ENCODE data around the gene EFCAB12. TPM values are rescaled to one million over a fixed set of nuclear protein-coding genes. Genes with fewer than 3 reads are reported as not detected.
"Not testable (repeated sequence)": the region's sequence is repeated elsewhere in the genome, so short reads cannot be mapped to it uniquely, and the experiment has no call there.

Gene EFCAB12
- total and polyA plus RNA-seq, 8 donors: 0.47 to 5.7 (median 3.7) TPM

DNA sequence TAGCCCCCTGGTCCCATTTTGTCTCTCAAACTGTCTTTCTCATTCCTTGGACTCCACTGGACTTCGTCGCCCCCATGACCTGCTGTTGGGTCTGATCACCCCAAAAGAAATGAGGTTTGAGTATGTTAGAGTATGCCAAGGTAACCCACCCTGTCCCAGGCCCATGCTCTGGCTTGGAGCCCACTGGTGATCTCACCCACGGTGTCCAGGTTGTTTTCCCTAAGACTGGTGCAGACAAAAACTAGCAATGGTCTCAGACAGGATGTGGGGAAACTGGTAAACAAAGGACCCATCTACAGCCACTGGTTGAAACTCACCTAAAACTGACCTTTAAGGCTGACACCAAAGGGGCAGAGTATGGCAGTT is 38.9 kb downstream of the EFCAB12 start:
- TF ChIP-seq CTCF (IDR thresholded peaks at IDR 0.05): no peak
- Histone ChIP-seq H3K36me3 (peaks cover 0 to 81% of the 10 kb centered on the region in 2 donors), H3K4me1 (peaks cover 8 to 27% of the 10 kb centered on the region in 2 donors), H3K4me3 (no peak overlapping the region), H3K9me3 (no peaks in the 10 kb centered on the region), H3K27me3 (no peaks in the 10 kb centered on the region), H3K27ac (peak overlapping the region; percentile 15 to 65)
- DNase-seq (no peak), ATAC-seq (no peak)
- intact Hi-C loops (cut with DNase I): no loop called here

- H3K4me1 ChIP-seq: peaks cover 8 to 27% of the 10 kb centered on the region in 2 donors
- H3K27ac ChIP-seq: peak overlapping the region; percentile 15 to 65
- H3K27me3 ChIP-seq; DNase-seq; H3K4me3 ChIP-seq; intact Hi-C loops (cut with DNase I); H3K9me3 ChIP-seq: not testable (repeated sequence)
- ATAC-seq: peak; percentile 11
- peaks cover 0 to 79% of the 10 kb centered on the region in 2 donors for H3K36me3 ChIP-seq
Observed at GRCh38 chr3:129388791-129389571, 39.5 kb downstream of the EFCAB12 start.

DNA sequence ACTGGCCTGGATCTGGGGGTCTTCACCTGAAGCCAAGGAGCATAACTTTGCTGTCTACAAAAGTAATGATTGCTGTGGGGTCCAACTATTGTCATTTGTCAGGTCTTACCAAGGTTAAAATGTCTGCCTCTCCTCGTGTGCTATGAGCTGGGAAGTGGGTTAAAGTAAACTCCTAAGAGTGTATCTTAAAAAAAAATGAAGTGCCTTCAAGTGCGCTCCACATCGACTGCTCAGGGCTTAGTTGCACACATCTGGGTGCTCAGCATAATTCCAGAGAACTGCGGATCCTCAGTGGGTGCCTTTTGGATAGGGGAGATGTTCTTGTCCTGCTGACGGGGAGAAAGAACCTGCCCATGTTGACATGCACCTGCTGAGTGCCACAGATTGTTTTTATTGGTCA is 40.9 kb downstream of the EFCAB12 start:
- no peak for TF ChIP-seq CTCF (IDR thresholded peaks at IDR 0.05)

GRCh38 chr3:129386984-129387383 is 41.5 kb downstream of the EFCAB12 start:
- H3K4me1 ChIP-seq: peaks cover 5 to 19% of the 10 kb centered on the region in 2 donors
- intact Hi-C loops (cut with DNase I): no loop called here
- ATAC-seq (no peak), DNase-seq (no peak)
- no peak overlapping the region for H3K27ac ChIP-seq
- no peaks in the 10 kb centered on the region for H3K9me3 ChIP-seq
- no peaks in the 10 kb centered on the region for H3K27me3 ChIP-seq
- no peak overlapping the region for H3K4me3 ChIP-seq
- H3K36me3 ChIP-seq: peaks cover 0 to 62% of the 10 kb centered on the region in 2 donors
- no peak for TF ChIP-seq CTCF (IDR thresholded peaks at IDR 0.05)

More for the DNA sequence above, 40.9 kb downstream of the EFCAB12 start:
- no peaks in the 10 kb centered on the region for H3K9me3 ChIP-seq
- H3K27ac ChIP-seq: peak overlapping the region; percentile 26 to 65
- peak; percentile 63 for ATAC-seq
- H3K4me1 ChIP-seq: peaks cover 8 to 22% of the 10 kb centered on the region in 2 donors
- H3K4me3 ChIP-seq: no peak overlapping the region
- H3K27me3 ChIP-seq: no peaks in the 10 kb centered on the region
- DNase-seq: peak in 1 of 4 donors; percentile 27
- intact Hi-C loops (cut with DNase I): no loop called here
- peaks cover 0 to 64% of the 10 kb centered on the region in 2 donors for H3K36me3 ChIP-seq

DNA sequence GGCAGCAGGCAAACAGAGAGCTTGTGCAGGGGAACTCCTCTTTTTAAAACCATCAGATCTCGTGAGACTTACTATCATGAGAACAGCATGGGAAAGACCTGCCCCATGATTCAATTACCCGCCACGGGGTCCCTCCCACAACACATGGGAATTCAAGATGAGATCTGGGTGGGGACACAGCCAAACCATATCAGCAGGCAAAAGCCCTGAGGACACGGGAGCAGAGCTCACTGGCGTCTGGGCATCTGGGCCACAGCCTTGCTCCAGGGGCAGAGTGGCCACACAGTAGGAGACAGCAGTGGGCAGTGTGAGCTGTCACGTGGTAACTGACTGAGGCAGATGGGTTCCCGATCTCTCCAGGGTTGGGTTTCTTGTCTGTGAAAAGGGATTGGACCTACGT is 42.9 kb downstream of the EFCAB12 start:
- peaks cover 5 to 19% of the 10 kb centered on the region in 2 donors for H3K4me1 ChIP-seq
- ATAC-seq; DNase-seq; H3K27me3 ChIP-seq; intact Hi-C loops (cut with DNase I); H3K9me3 ChIP-seq; H3K4me3 ChIP-seq; H3K27ac ChIP-seq: not testable (repeated sequence)
- peaks cover 0 to 47% of the 10 kb centered on the region in 2 donors for H3K36me3 ChIP-seq

DNA sequence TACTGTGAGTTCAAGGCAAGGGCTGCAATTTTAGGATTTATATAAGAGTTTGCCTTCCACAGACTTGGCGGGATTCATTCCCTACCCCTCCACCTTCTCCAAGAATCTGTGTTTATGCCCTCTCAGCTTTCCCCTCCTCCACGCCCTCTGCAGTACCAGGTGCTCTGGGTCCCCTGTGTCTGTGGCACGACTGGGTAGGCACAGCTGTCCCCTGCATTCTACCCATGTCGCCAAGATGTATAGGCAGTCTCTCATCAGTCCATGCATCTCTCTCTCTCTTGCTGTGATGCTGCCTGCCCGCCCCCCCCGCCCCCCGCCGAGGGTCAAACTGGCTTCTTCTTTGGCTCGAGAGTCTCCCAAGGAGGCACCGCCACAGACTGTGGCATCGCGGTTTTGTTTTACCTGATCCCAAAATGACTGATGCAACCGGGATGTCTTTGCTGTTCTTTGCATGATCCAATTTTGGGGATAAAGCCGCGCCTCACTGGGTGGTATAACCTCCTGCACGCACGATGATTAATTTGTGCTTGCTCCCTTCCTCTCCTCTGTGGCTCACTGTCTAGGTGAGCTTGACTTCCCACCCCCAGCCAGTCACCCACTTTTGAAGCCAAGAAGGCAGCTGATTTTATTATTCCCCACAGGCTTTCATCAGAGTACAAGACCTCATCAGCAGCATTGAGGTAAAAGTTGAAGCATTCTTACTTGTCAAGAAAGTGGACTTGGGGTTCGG is 43.7 kb downstream of the EFCAB12 start:
- no peak for TF ChIP-seq CTCF (IDR thresholded peaks at IDR 0.05)
- DNase-seq (no peak), ATAC-seq (no peak)
- Histone ChIP-seq H3K9me3 (peaks cover 0 to 3% of the 10 kb centered on the region in 2 donors), H3K4me1 (peaks cover 5 to 19% of the 10 kb centered on the region in 2 donors), H3K36me3 (peaks cover 0 to 41% of the 10 kb centered on the region in 2 donors), H3K27me3 (no peaks in the 10 kb centered on the region), H3K27ac (no peak overlapping the region), H3K4me3 (no peak overlapping the region)
- intact Hi-C loops (cut with DNase I): no loop called here

GRCh38 chr3:129384103-129384502 is 44.3 kb downstream of the EFCAB12 start:
- DNase-seq; H3K9me3 ChIP-seq; H3K27me3 ChIP-seq; ATAC-seq; H3K4me3 ChIP-seq; H3K27ac ChIP-seq; intact Hi-C loops (cut with DNase I): not testable (repeated sequence)
- H3K4me1 ChIP-seq: peaks cover under 1 to 13% of the 10 kb centered on the region in 2 donors
- peaks cover 0 to 34% of the 10 kb centered on the region in 2 donors for H3K36me3 ChIP-seq

All from left lung (tissue), 10 donors.